NCI-H82 (cell line): ENCODE results near the gene KRT76.

ENCODE experiments used
- DNase-seq: peaks from one replicate; lab custom pipeline; 2025; lab: John Stamatoyannopoulos, UW

KRT76 gene

DNA sequence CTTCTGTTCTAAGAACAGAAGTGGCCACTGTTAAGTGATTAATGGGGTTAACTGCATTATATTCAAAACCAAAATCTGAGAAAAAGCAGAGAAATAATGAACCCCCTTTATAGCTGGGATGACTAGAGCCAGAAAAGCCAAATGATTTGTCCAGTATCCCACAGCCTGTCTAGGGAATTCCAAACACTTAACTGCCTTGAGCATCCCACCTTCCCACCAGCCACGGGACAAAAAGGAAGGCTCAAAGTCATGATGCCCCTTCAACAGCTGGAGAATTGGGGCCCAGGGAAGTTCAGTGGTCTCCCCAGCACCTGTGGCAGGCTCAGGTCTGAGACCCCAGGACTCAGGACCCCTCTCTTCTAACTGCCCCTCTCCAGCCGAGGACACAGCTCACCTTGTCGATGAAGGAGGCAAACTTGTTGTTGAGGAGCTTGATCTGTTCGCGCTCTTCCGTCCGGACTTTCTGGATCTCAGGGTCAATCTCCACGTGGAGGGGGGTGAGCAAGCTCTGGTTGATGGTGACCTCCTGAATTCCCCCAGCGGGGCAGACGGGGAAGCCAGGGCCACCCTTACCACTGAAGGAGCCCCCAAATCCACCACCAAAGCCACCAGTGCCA lies 36.2 kb upstream of the KRT76 start:
- DNase-seq: no peak

DNA sequence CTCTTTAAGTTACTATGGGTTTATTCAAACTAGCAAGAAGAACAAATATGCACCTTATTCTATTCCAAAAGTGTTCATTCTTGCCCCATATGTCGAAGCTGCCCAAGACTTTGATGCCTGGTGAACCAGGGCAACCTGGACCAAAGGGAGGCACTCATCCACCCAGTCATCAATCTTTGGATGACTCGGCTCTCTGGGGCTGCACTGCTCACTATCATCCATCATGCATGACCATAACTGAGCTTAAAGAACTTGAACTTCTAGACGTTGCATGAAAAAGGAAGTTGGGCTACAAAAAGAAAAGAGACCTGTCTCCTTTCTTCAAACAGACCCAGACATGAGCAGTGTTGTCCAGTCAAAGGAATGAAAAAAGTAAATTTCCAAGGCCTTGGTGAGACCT lies 35.6 kb upstream of the KRT76 start:
- DNase-seq: no peak

DNA sequence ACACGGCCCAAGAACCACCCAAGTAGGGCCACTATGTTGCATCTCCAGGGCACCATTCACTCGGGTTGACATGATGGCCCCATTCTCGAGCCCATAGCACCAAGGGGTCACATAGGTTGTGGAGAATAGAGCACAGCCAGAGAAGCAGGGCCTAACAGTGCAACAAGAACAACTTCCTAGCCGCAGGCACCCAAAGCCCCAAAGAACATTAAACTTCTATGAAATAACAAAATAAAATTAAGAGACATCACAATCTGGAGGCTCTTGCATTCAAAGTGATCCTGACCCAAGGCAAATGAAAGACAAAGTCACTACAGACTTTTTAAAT lies 34.9 kb upstream of the KRT76 start:
- DNase-seq: no peak

DNA sequence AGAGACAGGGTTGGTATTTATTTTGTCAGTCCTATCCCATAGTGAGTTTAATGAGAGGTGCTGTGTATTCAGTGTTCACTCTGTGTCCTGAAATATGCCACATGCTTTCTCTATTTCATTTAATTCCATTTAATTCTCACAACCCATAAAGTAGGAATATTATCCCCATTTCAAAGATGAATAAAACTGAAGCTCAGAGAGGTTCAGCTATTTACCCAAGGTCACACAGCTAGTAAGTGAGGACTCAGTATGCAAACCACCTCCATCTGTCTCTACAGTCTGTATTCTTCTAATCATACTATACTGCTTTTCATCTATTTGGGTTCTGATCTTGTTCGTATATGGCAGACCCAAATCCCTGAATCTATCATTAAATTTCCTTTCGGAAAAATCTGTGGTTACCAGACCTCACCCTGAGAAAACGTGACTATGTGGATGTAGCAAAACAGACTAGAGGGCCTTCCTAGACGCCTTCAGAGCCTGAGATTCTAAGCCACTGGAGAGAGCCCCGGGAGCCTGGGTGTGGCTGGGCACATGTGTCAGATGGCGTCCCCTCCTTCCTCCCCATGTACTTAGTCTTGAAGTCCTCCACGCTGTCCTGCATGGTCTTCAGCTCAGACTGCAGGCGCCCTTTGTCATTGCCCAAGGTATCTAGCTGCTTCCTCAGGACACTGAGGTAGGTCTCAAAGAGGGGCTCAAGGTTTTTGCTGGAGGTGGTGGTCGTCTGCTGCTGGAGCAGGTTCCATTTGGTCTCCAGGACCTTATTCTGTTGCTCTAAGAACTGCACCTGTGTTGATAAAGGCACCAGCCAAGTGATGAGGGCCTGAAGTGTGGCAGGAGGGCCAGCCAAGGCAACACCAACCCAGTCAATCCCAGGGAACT lies 34.3 kb upstream of the KRT76 start:
- no peak for DNase-seq

DNA sequence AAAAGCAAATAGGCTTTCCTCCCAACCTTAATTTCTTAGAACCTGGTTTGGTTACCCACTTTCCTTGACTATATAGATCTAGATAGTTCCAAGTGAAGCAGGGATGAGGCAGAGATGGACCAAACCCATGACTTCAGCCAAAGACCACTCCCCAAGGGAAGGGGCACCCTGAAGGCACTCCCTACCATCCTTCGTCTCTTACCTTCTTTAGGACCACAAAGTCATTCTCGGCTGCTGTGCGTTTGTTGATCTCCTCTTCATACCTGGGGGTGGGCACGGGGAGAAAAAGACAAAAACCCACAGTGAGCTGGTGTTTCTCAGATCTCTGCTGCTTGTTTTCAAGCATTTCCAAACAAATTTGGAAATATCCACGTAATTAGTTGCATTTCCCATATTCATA lies 33.4 kb upstream of the KRT76 start:
- DNase-seq: no peak

DNA sequence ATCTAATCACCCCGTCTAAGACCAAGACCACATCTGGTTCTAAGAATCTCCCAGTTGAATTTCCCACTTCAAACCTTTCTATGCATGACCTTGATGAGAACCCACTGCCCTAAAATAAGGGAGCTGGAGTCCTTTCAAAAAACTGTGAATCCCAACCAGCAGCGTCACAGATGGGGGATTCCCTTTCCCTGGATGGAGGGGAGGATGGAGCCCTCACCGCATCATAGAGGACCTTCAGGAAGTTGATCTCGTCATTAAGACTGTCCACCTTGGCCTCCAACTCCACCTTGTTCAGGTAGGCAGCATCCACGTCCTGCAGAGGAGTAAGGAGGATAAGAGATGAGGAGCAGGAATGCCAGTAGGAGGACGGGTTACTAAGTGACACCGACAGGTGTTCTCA lies 32.0 kb upstream of the KRT76 start:
- DNase-seq: no peak

DNA sequence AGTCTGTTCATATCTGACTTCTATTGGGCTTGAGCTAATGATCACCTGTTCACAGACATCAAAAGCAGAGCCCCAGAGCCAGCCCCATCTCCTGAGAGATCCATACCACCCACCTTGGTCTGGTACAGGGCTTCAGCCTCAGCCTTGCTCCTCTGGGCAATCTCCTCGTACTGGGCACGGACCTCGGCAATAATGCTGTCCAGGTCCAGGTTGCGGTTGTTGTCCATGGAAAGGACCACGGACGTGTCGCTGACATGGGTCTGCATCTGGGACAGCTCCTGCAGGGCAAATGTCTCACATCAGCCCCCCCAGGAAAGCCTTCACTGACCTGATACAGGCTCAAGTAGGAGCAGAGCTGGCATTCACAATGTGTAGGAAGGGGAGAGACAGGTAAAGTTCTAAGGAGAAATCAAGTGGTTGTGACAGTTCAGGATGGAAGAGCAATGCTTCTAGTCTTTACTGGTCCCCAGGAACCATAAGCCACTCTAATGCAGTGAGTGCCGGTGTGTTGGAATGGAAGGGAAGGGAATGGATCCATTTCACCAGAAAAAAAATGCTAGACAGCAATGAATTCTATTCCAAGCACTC lies 31.5 kb upstream of the KRT76 start:
- DNase-seq: no peak

DNA sequence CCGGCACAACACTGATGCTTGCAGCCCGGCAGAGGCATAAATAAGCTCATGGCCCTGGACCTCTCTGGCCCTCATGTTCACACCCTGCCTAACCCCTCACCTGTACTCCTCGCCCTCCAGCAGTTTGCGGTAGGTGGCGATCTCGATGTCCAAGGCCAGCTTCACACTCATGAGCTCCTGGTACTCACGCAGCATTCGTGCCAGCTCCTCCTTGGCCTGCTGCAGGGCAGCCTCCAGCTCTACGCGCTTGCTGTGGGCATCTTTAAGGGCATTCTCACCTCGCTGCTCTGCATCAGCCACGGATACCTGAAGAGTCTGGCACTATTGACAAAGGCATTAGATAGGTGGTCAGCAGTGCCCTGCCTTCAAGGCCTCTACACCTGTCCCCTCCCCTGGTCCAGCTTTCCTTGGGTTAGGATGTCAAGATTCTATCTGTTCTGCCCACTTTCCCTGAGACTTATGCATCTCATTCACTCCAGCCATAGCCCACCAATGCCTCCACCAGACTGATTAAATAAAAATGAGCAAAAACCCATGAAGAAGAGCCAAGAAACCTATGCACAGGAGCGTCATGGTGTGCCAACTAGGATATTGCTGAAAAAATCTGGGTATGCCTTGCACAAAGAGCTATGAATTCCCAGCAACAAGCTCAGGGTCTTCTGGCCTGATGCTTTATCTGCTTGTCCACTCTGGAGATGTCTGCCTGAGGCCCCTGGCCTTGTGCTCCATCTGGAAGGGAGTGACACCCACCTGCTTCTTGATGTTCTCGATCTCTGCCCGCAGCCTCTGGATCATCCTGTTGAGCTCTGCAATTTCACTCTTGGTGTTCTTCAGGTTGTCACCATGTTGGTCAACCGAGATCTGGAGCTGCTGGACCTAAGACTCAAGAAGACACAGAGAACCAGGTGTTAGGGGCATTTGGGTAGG lies 30.7 kb upstream of the KRT76 start:
- DNase-seq: no peak

DNA sequence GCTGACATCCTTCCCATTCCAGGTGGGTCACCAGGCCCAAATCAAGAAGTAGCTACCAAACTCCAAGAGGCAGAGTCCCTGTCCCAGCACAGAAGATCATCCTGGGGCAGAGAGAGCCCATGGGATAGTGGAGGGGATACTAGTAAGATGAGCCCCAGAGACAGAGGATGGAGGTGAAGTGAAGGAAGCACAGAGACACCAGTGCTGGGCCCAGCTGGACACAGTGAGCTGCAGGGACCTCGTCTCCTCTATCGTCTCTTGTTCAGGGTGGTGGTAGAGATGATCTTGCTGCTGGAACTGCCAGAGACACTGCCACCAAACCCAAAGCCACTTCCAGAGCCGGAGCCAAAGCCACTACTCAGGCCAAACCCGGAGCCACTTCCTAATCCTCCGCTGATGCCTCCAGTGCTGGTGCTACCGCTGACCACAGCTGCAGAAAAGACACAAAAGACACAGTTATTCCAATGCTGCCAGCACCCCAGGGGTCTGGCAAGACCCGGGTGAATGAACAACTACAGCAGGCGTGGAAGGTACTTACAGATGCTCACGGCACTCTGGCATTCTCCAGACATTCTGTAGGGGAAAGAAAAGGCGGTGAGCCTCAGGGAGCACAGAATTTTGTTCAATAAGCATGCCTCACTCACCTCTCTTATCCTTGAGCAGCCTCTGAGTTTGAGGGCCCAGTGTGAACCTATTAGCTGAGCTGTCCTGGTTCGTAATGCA lies 29.8 kb upstream of the KRT76 start:
- DNase-seq: no peak

DNA sequence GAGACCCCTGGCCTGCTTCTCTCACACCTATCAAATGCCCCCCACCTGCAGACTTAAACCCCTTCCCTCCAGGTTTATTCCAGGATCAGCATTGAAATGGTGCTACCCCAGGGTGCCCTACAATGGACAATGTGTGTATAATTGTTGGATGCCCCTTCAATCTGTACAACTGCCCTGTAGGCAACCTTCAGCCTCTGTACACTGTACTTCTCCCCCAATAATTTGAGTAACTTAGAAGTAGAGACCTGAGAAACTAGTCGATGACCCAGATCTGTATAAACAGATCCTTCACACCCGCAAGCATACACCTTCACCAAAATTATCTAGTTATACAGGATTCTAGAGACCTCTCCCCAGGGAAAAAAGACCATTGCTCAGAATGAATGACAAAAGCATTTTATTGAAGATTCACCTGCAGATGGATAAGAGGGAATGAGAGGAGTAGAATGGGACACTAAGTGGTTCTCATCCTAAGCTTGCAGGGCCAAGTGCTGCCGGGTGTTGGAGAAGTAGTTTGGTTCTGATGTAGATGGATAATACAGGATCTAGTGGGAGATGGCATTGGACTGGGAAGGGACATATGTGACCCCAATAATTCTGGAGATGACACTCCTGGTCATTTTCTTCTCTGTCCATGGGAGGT lies 29.1 kb upstream of the KRT76 start:
- no peak for DNase-seq

DNA sequence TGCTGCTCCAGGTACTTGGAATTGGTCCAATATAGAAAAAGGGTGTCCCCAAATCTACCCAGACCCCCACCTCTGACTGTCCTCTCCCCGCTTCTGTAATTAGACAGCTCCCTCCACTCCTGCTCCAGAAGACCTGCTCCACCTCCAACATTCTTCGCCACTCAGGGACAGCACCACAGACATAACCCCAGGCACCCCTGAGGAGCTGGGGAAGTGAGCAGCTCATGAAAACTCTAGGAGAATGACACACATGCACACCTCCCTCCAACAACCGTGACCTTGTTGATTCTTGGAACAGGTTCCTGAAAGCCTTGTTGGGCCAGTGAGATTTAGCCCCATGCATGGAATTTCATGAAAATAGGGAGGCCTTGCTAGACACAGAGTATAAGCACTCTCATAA lies 28.6 kb upstream of the KRT76 start:
- no peak for DNase-seq

DNA sequence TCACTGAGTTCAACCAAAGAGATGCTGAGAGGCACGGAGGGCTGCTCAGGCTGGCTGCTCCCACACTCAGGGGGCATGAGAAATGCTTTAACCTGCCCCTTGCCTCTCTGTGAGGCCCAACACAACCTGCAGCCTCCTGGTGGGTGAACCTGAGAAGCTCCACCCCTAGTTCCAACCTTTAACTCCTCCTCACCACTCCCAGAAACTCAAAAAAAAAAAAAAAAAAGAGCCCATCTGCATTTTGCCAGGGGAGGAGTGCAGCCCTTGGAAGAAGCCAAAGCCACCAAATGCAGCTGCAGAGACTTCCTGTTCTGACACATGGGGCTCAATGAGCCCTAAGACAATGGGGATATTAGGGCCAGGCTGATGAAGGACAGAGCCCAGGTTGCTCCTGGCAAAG lies 27.9 kb upstream of the KRT76 start:
- no peak for DNase-seq

DNA sequence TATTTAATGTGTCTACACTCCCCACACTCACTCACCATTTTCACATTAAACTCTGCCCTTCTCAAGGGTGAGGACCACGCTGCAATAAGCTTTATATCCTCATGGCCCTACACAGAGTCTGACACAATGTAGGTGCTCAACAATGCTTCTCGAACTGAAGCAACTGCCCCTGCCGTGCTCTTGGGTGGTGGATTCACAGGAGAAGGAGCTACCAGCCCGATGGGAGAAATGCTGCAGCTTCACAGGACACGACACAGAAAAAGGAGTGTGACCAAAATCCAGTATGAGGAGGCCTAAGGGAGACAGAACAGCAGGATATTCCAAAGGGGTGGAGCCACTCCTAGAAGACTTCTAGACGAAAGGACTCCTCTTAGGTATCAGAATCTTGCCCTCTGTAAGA lies 25.3 kb upstream of the KRT76 start:
- no peak for DNase-seq

DNA sequence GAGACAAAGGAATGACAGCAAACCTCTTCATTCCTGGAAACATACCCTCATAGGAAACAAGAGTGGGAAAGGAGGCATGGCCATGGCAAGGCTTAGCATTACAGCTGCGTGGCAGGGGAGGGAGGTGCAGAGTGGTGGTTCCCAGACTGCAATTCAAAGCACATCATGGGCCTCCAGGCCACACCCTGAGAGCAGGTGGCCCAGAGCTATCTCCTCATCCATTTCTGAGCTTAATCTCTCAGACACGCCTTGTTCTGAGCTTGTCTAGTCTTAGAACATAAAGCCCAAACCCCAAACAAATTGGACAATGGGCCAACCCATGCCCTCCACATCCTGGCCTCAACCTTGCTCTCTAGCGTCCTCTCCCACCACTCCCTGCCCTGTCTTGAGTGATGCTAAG lies 24.6 kb upstream of the KRT76 start:
- peak; percentile 50 for DNase-seq

DNA sequence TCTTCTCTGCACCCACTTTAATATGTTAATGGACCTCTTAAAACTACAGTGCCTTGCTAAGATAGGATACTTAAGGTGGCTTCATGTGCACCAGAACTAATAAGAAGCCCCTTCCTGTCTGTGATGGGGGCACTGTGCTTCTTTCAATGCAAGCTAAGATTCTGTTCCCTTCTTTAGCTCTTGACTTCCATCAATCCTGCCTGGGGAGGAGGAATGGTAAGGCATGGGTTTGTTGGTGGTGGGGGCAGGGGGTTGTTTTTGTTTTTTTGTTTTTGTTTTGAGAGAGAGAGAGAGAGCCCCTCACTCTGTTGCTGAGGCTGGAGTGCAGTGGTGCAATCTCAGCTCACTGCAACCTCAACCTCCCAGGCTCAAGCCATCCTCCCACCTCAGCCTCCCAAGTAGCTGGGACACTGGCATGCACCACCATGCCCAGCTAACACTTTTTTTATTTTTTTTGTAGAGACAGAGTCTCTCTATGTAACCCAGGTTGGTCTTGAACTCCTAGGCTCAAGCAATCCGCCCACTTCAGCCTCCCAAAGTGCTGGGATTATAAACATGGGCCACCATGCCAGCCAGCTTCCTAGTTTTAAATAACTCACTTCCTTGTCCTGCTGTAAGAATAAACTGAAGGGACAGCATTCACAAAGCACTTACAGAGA lies 23.2 kb upstream of the KRT76 start:
- DNase-seq: no peak

DNA sequence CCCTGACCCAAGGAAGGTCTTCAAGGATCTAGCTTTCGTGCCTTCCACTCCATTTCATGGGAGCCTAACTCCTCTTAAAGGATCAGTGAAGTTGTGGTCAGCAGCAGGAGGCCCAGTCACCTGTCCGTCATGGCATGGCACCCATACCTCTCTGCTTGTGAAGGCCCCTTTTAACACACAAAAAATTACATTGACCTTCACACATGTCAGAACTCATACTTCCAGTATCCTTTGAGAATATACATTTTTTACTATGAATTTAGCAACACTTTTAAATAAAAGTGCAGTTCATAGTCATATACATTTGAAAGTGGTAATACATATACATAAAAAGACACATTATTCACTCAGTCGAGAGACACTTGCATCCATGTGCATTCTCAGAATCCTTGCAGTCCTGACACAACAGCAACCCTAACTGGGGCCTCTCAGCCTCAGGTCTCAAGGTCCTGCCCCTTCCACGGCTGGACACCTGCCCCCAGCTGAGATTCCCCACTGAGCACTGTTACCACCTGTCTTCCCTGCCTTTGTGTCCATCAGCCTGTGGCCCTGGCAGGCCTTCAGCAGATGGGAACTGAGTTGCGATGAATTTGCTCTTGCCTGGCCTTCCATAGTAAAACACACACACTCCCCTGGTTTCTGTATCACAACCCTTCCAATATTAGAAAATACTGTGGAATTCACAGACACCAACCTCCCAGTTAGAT lies 22.5 kb upstream of the KRT76 start:
- no peak for DNase-seq

DNA sequence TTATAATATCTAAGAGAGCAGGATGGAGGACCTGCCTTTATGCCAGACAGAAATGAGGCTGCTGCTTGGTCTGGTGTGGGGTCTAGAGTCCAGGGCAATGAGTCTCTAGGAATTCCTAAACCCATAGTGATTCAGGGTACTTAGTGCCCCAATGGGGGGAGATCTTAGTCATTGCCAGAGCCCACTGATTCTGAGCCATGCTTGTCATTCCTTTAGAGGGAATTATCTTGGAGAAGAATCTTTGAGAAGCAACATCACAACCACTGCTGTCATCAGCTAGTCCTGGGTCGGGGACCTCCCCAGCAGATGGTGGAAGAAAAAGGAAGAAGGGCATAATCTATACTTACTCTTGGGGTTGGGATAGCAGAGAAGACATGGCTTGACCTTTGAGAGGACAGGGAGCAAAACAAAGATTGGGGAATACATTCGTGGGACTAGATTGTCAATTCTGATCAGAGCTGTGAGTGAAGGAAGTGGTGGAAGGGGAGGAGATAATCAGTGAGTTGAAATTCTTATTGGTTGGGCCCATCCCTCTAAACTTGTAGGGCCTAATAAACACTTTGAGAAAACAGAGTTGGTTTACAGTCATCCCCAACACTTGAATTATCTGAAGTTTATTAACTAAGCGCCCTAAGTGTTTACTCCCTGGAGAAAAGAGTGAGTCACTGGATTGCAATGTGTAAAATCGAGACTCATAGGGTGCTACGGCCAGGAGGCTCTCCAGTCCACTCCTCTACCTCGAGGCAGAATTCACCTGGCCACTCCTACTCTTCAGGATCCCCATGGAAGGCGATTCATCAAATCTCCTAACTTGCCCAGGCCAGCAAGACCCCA lies 21.7 kb upstream of the KRT76 start:
- no peak for DNase-seq

DNA sequence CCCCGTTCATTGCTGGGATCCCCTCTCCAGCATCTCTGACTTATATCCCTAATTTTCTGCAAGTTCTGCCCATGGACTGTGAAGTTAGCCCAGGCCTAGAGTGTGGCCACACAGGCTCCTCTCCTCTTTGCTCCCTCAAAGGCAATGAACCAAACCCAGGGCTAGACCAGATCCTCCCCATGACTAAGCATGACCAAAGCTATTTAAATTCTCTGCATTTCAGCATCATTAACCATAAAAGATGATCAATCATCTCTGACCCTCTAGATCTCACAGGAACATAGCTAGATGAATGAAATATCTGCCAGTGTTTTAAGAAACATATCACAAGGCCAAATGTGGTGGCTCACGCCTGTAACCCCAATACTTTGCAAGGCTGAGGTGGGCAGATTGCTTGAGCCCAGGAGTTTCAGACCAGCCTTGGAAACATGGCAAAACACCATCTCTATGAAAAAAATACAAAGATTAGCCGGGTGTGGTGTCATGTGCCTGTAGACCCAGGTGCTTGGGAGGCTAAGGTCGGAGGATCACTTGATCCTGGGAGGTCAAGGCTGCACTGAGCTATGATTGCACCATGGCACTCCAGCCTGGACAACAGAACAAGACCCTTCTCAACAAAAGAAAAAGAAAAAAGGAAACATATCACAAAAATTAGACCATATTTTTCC lies 21.0 kb upstream of the KRT76 start:
- no peak for DNase-seq

DNA sequence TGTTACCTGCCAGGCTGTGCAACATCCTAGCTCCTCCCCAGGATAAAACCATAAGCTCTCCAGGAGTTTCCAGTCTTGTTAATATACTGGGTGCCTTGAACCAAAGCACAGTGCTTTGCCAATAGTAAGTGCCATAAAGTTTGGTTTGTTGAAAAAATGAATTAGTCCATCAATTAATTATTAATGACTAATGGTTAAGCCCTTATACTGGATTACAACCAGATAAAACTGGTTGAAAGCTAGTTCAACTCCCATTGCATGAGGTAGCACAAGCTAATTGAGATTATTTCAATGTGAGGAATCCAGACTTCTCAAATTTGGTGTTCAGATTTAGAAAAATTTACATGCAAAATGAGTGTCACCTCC lies 20.4 kb upstream of the KRT76 start:
- no peak for DNase-seq
